NCI-H2107 treated with DMSO at 0.1 percent for 48 hours (cell line): ENCODE results near the gene HLA-G.
"Not testable (repeated sequence)": the region's sequence is repeated elsewhere in the genome, so short reads cannot be mapped to it uniquely, and the experiment has no call there.

Source experiments
- DNase-seq: peaks from one replicate; lab custom pipeline; 2025; ENCODE audit not compliant: unreplicated experiment; lab: John Stamatoyannopoulos, UW

Gene HLA-G

GRCh38 chr6:29870104-29870503 is 42.5 kb downstream of the HLA-G start:
- no peak for DNase-seq

DNA sequence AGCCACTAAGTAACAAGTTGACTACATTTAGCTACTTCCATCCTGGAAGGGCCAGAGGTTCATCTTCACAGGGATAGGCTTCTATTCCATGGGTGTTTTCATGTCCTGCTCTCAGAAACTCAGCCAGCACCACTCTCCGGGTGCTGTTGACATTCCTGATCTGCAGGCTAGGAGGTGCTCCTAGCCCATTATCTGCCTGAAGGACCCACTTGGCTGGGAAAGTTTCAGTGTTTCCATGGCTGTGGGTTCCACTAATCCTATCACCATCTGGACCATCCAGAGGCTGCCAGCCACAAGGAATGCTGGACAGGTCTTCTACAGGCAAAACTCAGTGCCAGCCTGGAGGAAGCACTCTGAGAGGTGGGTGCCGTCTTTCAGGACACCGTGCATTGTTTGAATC is 45.2 kb downstream of the HLA-G start:
- DNase-seq = no peak

- DNase-seq = no peak
Observed at GRCh38 chr6:29875257-29875656, 47.6 kb downstream of the HLA-G start.

DNA sequence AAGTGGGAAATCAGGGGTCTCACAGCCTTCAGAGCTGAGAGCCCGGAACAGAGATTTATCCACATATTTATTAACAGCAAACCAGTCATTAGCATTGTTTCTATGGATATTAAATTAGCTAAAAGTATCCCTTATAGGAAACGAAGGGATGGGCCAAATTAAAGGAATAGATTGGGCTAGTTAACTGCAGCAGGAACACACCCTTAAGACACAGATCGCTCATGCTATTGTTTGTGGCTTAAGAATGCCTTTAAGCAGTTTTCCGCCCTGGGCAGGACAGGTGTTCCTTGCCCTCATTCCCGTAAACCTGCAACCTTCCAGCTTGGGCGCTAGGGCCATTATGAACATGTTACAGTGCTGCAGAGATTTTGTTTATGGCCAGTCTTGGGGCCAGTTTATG is 48.1 kb downstream of the HLA-G start:
- DNase-seq = not testable (repeated sequence)
